ENCODE results near the gene UBASH3A.

DNA sequence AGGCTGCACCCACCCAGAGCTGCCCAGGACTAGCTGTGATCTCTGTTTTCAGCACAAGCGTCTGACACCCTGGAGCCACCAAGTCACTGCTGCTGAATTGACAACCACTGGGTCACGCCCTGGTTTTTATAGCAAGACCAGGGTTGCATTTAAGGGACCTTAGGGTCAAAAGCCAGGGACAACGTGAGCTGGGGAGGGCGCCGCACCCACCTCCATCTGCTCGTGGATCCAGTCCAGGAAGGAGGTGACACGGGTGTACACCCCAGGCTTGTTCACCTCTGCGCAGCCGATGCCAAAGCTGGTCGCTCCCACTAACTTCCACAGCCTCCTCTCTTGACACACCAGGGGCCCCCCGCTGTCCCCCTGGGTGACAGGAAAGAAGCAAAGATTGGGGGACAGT lies 28.2 kb upstream of the UBASH3A start:
- TF ChIP-seq, protein P1, sequence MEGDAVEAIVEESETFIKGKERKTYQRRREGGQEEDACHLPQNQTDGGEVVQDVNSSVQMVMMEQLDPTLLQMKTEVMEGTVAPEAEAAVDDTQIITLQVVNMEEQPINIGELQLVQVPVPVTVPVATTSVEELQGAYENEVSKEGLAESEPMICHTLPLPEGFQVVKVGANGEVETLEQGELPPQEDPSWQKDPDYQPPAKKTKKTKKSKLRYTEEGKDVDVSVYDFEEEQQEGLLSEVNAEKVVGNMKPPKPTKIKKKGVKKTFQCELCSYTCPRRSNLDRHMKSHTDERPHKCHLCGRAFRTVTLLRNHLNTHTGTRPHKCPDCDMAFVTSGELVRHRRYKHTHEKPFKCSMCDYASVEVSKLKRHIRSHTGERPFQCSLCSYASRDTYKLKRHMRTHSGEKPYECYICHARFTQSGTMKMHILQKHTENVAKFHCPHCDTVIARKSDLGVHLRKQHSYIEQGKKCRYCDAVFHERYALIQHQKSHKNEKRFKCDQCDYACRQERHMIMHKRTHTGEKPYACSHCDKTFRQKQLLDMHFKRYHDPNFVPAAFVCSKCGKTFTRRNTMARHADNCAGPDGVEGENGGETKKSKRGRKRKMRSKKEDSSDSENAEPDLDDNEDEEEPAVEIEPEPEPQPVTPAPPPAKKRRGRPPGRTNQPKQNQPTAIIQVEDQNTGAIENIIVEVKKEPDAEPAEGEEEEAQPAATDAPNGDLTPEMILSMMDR (IDR thresholded peaks at IDR 0.05): no peak
- TF ChIP-seq POLR2AphosphoS5 (IDR thresholded peaks at IDR 0.05; ENCODE audit: insufficient read depth in 1 of 2, low read depth in 1 of 2): no peak
- TF ChIP-seq POLR2A (IDR thresholded peaks at IDR 0.05): no peak
